ENCODE results near the gene PUS3.
"Not testable (repeated sequence)": the region's sequence is repeated elsewhere in the genome, so short reads cannot be mapped to it uniquely, and the experiment has no call there.

The PUS3 gene

GRCh38 chr11:125871391-125872137 is 31.4 kb downstream of the PUS3 start:
- DNase-seq = peak; percentile 66
- H3K36me3 Mint-ChIP-seq (ENCODE audit: low read depth) = no peaks in the 10 kb centered on the region
- peaks cover 7% of the 10 kb centered on the region for H3K9me3 Mint-ChIP-seq
- H3K27me3 Mint-ChIP-seq (ENCODE audit: low read depth, poor library complexity) = peaks cover 18% of the 10 kb centered on the region
- peaks cover 6% of the 10 kb centered on the region for H3K4me1 Mint-ChIP-seq
- H3K4me3 Mint-ChIP-seq = no peak overlapping the region
- no peak overlapping the region for H3K27ac Mint-ChIP-seq
- TF ChIP-seq CTCF (IDR thresholded peaks at IDR 0.05) = peak; percentile 62

GRCh38 chr11:125869521-125869920 is 33.5 kb downstream of the PUS3 start:
- no peak for DNase-seq
- Mint-ChIP-seq H3K36me3 (ENCODE audit: low read depth) (no peaks in the 10 kb centered on the region), H3K9me3 (peaks cover 21% of the 10 kb centered on the region), H3K4me1 (peaks cover under 1% of the 10 kb centered on the region), H3K27ac (no peak overlapping the region), H3K4me3 (no peak overlapping the region), H3K27me3 (ENCODE audit: low read depth, poor library complexity) (peaks cover 19% of the 10 kb centered on the region)
- no peak for TF ChIP-seq CTCF (IDR thresholded peaks at IDR 0.05)

GRCh38 chr11:125865354-125865753 is 37.7 kb downstream of the PUS3 start:
- H3K27ac Mint-ChIP-seq; H3K36me3 Mint-ChIP-seq (ENCODE audit: low read depth); H3K4me3 Mint-ChIP-seq; H3K4me1 Mint-ChIP-seq; DNase-seq: not testable (repeated sequence)
- Mint-ChIP-seq H3K27me3 (ENCODE audit: low read depth, poor library complexity) (peaks cover 12% of the 10 kb centered on the region), H3K9me3 (peaks cover 31% of the 10 kb centered on the region)

GRCh38 chr11:125862786-125863185 is 40.2 kb downstream of the PUS3 start:
- not testable (repeated sequence) for DNase-seq; H3K36me3 Mint-ChIP-seq (ENCODE audit: low read depth); H3K4me1 Mint-ChIP-seq; H3K4me3 Mint-ChIP-seq; H3K27ac Mint-ChIP-seq
- Mint-ChIP-seq H3K27me3 (ENCODE audit: low read depth, poor library complexity) (peaks cover 13% of the 10 kb centered on the region), H3K9me3 (peaks cover 56% of the 10 kb centered on the region)

- H3K9me3 Mint-ChIP-seq = peaks cover 82% of the 10 kb centered on the region
- not testable (repeated sequence) for DNase-seq; H3K4me1 Mint-ChIP-seq; H3K27me3 Mint-ChIP-seq (ENCODE audit: low read depth, poor library complexity); H3K27ac Mint-ChIP-seq; H3K36me3 Mint-ChIP-seq (ENCODE audit: low read depth); H3K4me3 Mint-ChIP-seq
Observed at GRCh38 chr11:125857670-125858069, 45.3 kb downstream of the PUS3 start.

- peaks cover 36% of the 10 kb centered on the region for H3K9me3 Mint-ChIP-seq
- no peaks in the 10 kb centered on the region for H3K4me1 Mint-ChIP-seq
- DNase-seq = no peak
- H3K36me3 Mint-ChIP-seq (ENCODE audit: low read depth) = peaks cover 11% of the 10 kb centered on the region
- H3K27me3 Mint-ChIP-seq (ENCODE audit: low read depth, poor library complexity) = peaks cover 11% of the 10 kb centered on the region
- H3K27ac Mint-ChIP-seq = no peak overlapping the region
- TF ChIP-seq CTCF (IDR thresholded peaks at IDR 0.05) = no peak
- H3K4me3 Mint-ChIP-seq = no peak overlapping the region
Observed at GRCh38 chr11:125846188-125846587, 56.8 kb downstream of the PUS3 start.

Data from nephron progenitor cell (in vitro differentiated cells).